ENCODE results near the gene IL1RAPL2.

IL1RAPL2 gene

DNA sequence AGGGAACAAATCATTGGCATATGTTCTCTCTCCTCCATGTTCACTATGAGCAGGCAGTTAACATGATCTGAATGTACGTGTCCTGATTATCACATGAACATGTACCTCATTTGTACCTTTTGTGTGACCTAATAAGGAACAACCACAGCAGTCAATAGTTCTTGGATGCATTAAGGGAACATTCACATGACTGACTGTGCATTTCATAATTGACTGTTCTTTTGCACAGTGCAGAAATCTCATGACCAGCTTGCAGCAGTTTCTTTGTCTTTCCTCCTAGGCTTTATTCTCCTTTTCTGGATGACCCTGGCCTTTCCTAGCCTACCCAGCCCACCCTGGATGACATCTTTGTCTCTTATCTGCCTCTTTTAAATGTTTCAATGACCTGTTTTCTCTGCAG is 711.1 kb downstream of the IL1RAPL2 start:
- DNase-seq: no peak

- no peak for DNase-seq
Observed at GRCh38 chrX:105282077-105282476, 716.1 kb downstream of the IL1RAPL2 start.

GRCh38 chrX:105297041-105297440 is 731.0 kb downstream of the IL1RAPL2 start:
- no peak for DNase-seq

DNA sequence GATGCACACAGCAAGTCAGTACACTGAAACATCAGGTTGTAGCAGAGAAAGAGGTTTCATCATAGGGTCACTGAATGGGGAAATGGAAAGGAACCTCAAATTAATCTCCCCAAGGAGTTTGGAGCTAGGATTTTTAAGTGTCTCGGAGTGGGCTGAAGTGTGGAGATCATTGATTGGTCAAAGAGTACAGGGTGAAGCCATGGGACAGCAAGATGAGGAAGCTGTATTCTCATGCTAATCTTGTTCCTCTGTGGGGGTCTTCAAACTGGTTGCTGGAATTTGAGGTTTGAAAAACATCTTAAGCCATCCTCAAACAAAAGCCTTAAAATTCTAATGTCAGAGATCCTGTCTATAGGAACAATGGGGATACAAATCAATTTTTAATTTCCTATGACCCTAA is 733.3 kb downstream of the IL1RAPL2 start:
- no peak for DNase-seq

- DNase-seq: no peak
Observed at GRCh38 chrX:105302246-105302645, 736.2 kb downstream of the IL1RAPL2 start.

DNA sequence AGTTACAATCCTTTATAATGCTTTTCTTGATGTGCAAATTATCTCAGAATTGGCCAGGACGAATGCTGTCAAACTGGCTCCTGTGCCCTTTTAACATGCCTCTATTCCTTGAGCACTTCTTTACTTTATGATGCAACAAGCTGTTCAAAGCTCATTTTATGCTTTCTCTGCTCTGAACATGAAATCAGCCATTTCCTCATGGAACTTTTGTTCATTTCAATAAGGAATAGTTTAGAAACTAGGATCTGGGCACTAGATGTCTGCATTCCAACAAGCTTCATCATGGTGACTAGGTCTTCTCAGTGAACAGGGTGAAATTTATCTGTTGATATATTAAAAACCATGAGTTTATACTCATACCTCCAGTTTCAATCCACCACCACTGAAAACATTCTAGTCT is 741.8 kb downstream of the IL1RAPL2 start:
- no peak for DNase-seq

DNA sequence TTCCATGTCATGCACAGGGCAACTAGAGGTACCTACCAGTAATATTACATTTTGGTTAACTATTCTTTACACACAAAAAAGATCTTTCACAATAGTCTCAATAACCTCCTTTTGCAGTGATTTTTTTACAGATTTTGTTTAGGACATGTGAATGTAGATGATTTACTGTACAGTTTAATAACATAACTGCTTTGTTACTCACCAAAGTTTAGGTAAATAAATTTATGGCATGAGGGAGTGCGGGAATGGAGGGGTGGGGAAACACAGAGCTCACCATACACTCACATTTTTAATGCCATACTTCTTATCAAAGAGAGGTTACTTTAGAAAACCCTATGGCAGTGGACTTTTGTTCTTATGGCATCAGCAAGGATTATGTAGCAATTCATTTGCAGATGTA is 747.6 kb downstream of the IL1RAPL2 start:
- no peak for DNase-seq

- no peak for DNase-seq
Observed at GRCh38 chrX:105314458-105314857, 748.5 kb downstream of the IL1RAPL2 start.

GRCh38 chrX:105315248-105315647 is 749.2 kb downstream of the IL1RAPL2 start:
- DNase-seq: no peak

DNA sequence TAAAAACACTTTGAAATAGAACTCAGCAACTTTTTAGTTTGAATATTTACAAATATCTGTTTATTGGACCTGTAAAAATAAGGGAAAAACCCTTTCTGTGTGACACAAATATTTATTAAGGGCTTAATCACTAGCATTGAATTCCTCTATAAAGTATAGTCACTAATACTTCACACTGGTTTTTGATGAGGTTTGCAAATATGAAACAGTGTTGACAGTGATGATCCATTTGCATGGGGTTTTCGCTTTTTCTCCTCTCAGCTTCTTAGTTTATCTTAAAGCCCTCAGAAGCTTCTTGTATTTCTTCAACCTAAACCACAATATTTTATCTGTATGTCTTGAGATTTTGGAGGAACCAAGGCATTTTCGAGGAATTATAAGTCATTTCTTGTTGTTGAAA is 751.1 kb downstream of the IL1RAPL2 start:
- DNase-seq: no peak

GRCh38 chrX:105323928-105324327 is 757.9 kb downstream of the IL1RAPL2 start:
- no peak for DNase-seq

DNA sequence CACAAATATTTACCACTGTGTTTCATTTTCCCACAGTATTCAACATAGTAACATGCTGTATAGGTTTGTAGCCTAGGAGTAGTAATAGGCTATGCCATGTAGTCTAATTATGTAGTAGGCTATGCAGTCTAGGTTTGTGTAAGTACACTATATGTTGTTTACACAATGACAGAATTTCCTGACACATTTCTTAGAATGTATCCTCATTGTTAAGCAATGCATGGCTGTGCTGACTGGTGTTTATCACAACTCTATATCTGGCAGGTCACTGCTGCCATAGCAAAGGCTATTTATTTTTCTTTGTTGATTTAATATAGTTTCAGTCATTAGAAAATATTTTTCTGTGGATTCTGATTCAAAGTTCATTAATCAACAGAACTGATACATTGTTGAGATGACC is 762.8 kb downstream of the IL1RAPL2 start:
- no peak for DNase-seq

- no peak for DNase-seq
Observed at GRCh38 chrX:105331244-105331643, 765.2 kb downstream of the IL1RAPL2 start.

DNA sequence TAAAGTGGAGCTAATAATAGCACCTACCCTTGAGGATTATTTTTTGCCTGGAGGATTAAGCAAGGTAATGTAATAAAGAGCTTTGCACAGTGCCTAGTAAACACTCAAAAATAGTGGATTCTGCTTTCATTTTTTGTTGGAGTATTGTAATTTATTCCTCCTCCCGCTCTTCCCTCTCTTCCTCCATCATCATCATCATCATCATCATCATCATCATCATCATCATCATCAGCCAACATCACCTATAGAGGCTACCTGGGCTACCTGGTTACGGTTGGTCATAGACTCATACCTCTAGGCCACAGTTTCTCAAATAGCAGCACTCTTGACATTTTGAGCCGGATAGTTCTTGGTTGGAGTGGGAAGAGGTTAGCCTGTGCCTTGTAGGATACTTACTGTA is 781.4 kb downstream of the IL1RAPL2 start:
- no peak for DNase-seq

DNA sequence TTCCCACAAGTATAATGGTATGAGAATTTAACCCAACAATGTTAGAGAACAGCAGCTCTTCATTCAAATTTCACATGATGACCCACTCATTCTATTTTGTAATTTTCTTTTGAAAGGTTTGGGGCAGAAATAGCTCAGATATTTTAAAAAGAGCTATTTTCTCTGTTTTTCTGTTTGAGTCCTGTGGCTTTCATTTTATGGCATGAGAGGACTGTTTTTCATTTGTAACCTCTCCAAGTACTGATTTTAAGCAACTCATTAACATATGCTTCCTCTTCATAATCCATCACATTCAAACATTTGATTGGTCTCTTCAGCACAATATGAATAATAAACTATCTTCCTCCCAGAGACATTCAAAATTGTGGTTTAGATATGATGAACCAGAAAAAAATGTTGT is 783.5 kb downstream of the IL1RAPL2 start:
- DNase-seq: no peak

GRCh38 chrX:105375816-105376215 is 809.8 kb downstream of the IL1RAPL2 start:
- no peak for DNase-seq

DNA sequence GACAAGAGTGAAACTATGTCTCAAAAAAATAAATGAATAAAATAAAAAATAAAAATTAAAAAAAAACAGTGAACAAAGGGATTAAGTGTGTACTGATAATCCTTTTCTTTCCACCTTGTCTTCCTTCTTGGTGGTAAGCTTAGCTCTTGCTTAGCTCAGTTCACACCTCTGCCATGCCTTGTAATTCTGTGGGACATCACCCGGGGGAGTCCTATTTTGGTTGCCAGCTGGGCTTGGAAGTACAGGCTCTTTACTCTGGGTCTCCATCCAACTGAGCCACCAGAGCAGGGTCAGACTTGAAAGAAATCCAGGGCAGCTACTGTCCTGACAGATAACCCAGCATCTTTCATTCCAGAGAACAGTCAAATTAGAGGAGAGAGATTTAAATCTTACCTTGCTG is 858.7 kb downstream of the IL1RAPL2 start:
- no peak for DNase-seq

DNA sequence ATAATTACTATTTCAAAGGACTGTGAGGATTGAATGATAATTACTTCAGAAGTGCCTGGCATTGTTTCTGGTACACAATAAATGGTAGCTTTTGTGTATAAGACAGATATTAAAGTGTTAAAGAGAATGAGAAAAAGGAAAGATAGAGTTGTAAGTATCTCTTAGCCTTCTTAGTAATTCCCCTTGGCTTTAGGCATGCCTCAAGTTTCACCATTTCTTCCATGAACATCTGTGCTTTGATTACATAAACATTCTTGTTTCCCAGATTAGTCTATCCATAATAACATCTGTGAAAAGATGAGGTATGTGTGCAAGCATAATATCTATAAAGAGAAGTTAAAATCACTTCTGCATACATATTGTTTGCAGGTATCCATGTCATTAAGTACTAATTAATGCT is 885.4 kb downstream of the IL1RAPL2 start:
- DNase-seq: no peak

DNA sequence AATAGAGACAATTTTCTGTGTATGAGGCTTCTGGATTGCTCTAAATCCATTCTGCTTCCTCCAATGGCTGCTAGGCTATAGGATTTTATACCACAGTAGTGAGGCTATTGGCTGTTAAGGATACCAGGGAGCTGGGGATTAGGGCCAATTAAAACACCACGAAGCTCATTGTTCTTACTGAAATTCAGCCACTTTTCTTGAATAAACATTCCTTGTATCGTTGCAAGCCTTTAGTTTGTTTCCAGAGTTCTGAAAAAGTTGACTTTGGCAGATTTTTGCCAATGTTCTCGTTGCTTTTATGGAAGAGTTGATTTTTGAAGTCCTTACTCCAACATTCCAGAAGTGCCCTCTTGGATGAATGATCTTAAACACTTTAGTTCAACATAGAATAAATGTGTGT is 892.8 kb downstream of the IL1RAPL2 start:
- DNase-seq: no peak

DNA sequence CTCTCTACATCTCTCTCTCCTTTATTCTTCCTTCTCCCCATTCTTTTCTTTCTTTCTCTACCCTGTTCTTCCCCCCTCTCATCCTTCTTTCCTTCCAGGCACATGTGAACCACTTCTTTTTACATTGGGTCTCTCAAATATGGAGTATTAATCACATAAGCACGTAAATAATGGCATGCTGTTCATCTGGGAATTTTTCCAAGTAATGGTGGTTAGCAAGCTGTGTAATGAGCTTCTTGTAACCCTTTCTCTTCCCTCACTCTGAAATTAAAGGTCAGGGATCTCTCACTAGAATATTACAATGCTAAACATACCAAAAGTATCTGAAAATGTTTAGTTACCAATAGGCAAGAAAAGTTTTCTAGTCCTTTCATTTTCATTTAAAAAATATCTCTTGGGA is 894.4 kb downstream of the IL1RAPL2 start:
- no peak for DNase-seq

DNA sequence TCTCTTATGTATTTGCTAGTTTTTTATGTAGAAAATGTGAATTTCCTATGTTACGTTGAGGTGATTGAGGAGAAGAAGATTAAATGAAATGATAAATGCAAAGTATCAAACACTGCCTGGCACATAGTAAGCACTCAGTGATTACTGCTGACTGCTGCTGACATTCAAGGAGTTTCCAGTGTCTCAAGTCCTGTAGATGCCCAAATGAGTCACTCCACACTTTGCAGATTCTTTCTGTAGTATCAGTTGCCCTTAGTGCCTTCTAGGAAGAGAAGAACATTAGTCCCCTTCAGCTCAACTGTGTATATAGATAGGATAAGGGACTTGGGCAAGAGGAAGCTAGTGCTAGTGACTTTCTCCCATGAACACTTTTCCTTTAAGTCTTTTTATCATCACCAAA is 895.0 kb downstream of the IL1RAPL2 start:
- DNase-seq: no peak

GRCh38 chrX:105462186-105462585 is 896.2 kb downstream of the IL1RAPL2 start:
- DNase-seq: no peak

DNA sequence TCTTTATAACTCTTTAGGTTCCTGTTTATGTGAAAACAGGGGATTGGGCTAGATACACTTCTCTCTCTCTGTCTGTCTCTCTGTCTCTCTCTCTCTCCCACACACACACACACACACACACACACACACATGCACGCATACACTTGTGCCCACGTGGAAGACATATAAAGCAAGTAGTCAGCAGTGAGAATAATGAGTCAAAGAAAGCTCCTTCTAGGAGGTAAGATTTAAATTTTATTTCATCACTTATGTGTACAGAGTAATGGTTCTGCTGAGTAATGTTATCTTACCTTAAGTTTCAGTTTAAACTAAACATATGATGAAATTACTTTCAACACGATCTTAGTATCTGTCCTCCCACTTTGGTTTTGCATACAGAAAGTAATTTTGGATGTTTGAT is 897.5 kb downstream of the IL1RAPL2 start:
- DNase-seq: no peak

DNA sequence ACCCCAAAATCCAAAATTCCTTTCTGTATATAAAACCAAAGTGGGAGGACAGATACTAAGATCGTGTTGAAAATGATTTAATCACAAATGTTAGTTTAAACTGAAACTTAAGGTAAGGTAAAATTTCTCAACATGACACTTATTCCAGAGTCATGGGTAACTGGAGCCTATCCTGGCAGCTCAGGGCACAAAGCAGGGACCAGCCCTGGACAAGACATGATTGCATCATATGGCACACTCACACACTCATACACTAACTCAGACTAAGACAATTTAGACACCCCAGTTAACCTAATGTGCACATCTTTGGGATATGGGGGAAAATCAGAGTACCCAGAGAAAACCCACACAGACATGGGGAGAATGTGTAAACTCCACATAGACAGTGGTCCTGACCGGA is 898.6 kb downstream of the IL1RAPL2 start:
- DNase-seq: no peak

GRCh38 chrX:105468741-105469140 is 902.7 kb downstream of the IL1RAPL2 start:
- no peak for DNase-seq

GRCh38 chrX:105471597-105471996 is 905.6 kb downstream of the IL1RAPL2 start:
- DNase-seq: no peak

Data from bone marrow (tissue), 2 donors.